H1 (cell line): ENCODE data around the gene TAP2. TPM values are rescaled to one million over a fixed set of nuclear protein-coding genes. Genes with fewer than 3 reads are reported as not detected.

Experiments
- CTCF ChIA-PET: fragments of 300-600 bp; sonication (Branson Sonifier 250); formaldehyde crosslinking; loops from one replicate; lab custom pipeline; 2021; ENCODE audit not compliant: partially characterized antibody; lab: Charles Lee
- POLR2A ChIA-PET: fragments of 300-600 bp; sonication (Branson Sonifier 250); formaldehyde crosslinking; loops from one replicate; lab custom pipeline; 2021; ENCODE audit warnings: inconsistent platforms; ENCODE audit not compliant: partially characterized antibody; lab: Charles Lee
- DNase-seq, 2 experiments: peaks; one replicate each; pipeline versions ENCODE4 v3.0.0 to v3.0.0-alpha.2; 2010 to 2022; ENCODE audit warnings: low spot score in 2 of 2, low read depth in 1 of 2, mixed read lengths in 1 of 2
- FAIRE-seq: peaks from 2 replicates; lab custom pipeline; 2011; peaks lifted over from hg19 to GRCh38; lab: Jason Lieb, UNC
- H2AFZ ChIP-seq: 2 replicates; pipeline ENCODE4 v1.8.1; 2012; ENCODE audit warnings: low read length, inconsistent platforms
- H2AK5ac ChIP-seq: 2 replicates; pipeline ENCODE4 v1.6.1; 2013; ENCODE audit warnings: low read depth, low read length
- H2BK120ac ChIP-seq: replicated peaks from 2 replicates; pipeline ENCODE3; 2013; ENCODE audit warnings: low read depth, low read length, inconsistent platforms
- H2BK12ac ChIP-seq: 2 replicates; pipeline ENCODE4 v1.6.1; 2013; ENCODE audit warnings: low read depth, low read length
- H2BK15ac ChIP-seq: 2 replicates; pipeline ENCODE4 v1.6.1; 2013; ENCODE audit warnings: low read length
- H2BK20ac ChIP-seq: 2 replicates; pipeline ENCODE4 v1.6.1; 2013; ENCODE audit warnings: low read length
- H2BK5ac ChIP-seq: 2 replicates; pipeline ENCODE4 v1.6.1; 2013; ENCODE audit warnings: low read depth, low read length
- H3K14ac ChIP-seq: 2 replicates; pipeline ENCODE4 v1.6.1; 2013; ENCODE audit warnings: inconsistent platforms; ENCODE audit not compliant: insufficient read length
- H3K18ac ChIP-seq: 2 replicates; pipeline ENCODE4 v1.6.1; 2013; ENCODE audit warnings: low read length; ENCODE audit errors: extremely low read depth
- H3K23ac ChIP-seq: 2 replicates; pipeline ENCODE4 v1.6.1; 2013; ENCODE audit warnings: inconsistent platforms; ENCODE audit not compliant: insufficient read length
- H3K23me2 ChIP-seq: 2 replicates; pipeline ENCODE4 v1.6.1; 2013; ENCODE audit warnings: low read depth, low read length
- H3K27ac ChIP-seq: 2 replicates; pipeline ENCODE4 v1.6.1; 2011; ENCODE audit warnings: low read depth, low read length, inconsistent platforms
- H3K27me3 ChIP-seq, 4 experiments: replicated peaks in 1 of 4; 1 replicate in 1 of 4; 2 replicates in 3 of 4; pipeline versions ENCODE4 v1.6.1 to v1.8.1; 2011 to 2013; ENCODE audit warnings: low read length in 3 of 4, mild to moderate bottlenecking in 3 of 4, inconsistent platforms in 2 of 4, mixed read lengths in 2 of 4, moderate library complexity in 1 of 4; ENCODE audit not compliant: control insufficient read depth in 3 of 4, insufficient read depth in 3 of 4; ENCODE audit errors: extremely low read depth in 1 of 4
- H3K36me3 ChIP-seq, 4 experiments: 2 replicates each; pipeline versions ENCODE4 v1.6.1 to v1.8.1; 2011 to 2013; ENCODE audit warnings: mild to moderate bottlenecking in 4 of 4, low read length in 3 of 4, moderate library complexity in 2 of 4, control low read depth in 1 of 4, inconsistent platforms in 1 of 4; ENCODE audit not compliant: insufficient read depth in 4 of 4, control insufficient read depth in 2 of 4
- H3K4ac ChIP-seq: replicated peaks from 2 replicates; pipeline ENCODE3; 2013; ENCODE audit warnings: low read length, low read depth, mixed read lengths, inconsistent platforms; ENCODE audit not compliant: insufficient read length
- H3K4me1 ChIP-seq, 4 experiments: replicated peaks in 1 of 4; 1 replicate in 1 of 4; 2 replicates in 3 of 4; pipeline versions ENCODE4 v1.6.1 to v1.8.1; 2011 to 2013; ENCODE audit warnings: low read length in 3 of 4, inconsistent platforms in 2 of 4, mixed read lengths in 1 of 4; ENCODE audit not compliant: insufficient read depth in 4 of 4, control insufficient read depth in 3 of 4
- H3K4me2 ChIP-seq, 2 experiments: 2 replicates each; pipeline versions ENCODE4 v1.6.1 to v1.8.1; 2011 to 2013; ENCODE audit warnings: low read depth in 2 of 2, low read length in 2 of 2, control low read depth in 1 of 2, inconsistent platforms in 1 of 2, mild to moderate bottlenecking in 1 of 2; ENCODE audit not compliant: insufficient read depth in 1 of 2
- H3K4me3 ChIP-seq, 4 experiments: fragments of 200-600, 300-600 bp in 1 of 4; sonication (generic), shearing (Covaris generic), sonication (Bioruptor Twin) in 1 of 4; 2 replicates each; pipeline versions ENCODE4 v1.5.1 to v1.8.1; 2011 to 2016; ENCODE audit warnings: low read length in 4 of 4, low read depth in 3 of 4, control low read depth in 2 of 4, inconsistent platforms in 2 of 4, mild to moderate bottlenecking in 2 of 4, mixed read lengths in 1 of 4, moderate library complexity in 1 of 4; ENCODE audit not compliant: insufficient read depth in 2 of 4; ENCODE audit errors: extremely low read depth in 1 of 4
- H3K56ac ChIP-seq: replicated peaks from 2 replicates; pipeline ENCODE3; 2013; ENCODE audit warnings: low read depth, mild to moderate bottlenecking, mixed read lengths, low read length, inconsistent platforms; ENCODE audit not compliant: insufficient read length
- H3K79me1 ChIP-seq: 2 replicates; pipeline ENCODE4 v1.6.1; 2013; ENCODE audit warnings: low read depth, low read length, control low read depth
- H3K79me2 ChIP-seq, 2 experiments: 2 replicates each; pipeline versions ENCODE4 v1.6.1 to v1.8.1; 2012 to 2013; ENCODE audit warnings: low read length in 2 of 2, mild to moderate bottlenecking in 2 of 2, inconsistent platforms in 1 of 2; ENCODE audit not compliant: insufficient read depth in 2 of 2, control insufficient read depth in 1 of 2
- H3K9ac ChIP-seq, 4 experiments: replicated peaks in 1 of 4; 1 replicate in 1 of 4; 2 replicates in 3 of 4; pipeline versions ENCODE4 v1.6.1 to v1.8.1; 2011 to 2013; ENCODE audit warnings: low read depth in 3 of 4, low read length in 3 of 4, control low read depth in 2 of 4, mild to moderate bottlenecking in 2 of 4, moderate library complexity in 2 of 4, inconsistent platforms in 1 of 4; ENCODE audit errors: extremely low read depth in 1 of 4
- H3K9me3 ChIP-seq, 2 experiments: 2 replicates each; pipeline versions ENCODE4 v1.6.1 to v1.8.1; 2012 to 2013; ENCODE audit warnings: mild to moderate bottlenecking in 2 of 2, moderate library complexity in 2 of 2, control low read depth in 1 of 2, inconsistent platforms in 1 of 2, low read depth in 1 of 2, low read length in 1 of 2, mixed read lengths in 1 of 2; ENCODE audit not compliant: insufficient read depth in 2 of 2
- H4K20me1 ChIP-seq, 2 experiments: replicated peaks in 1 of 2; 2 replicates each; pipeline versions ENCODE3 to v1.8.1; 2011 to 2013; ENCODE audit warnings: inconsistent platforms in 2 of 2, low read length in 2 of 2, mild to moderate bottlenecking in 1 of 2; ENCODE audit not compliant: insufficient read depth in 2 of 2, control insufficient read depth in 1 of 2
- H4K5ac ChIP-seq: 2 replicates; pipeline ENCODE4 v1.6.1; 2013; ENCODE audit warnings: low read length, low read depth, mixed read lengths, inconsistent platforms; ENCODE audit not compliant: insufficient read length
- H4K8ac ChIP-seq: 2 replicates; pipeline ENCODE4 v1.8.0; 2013; ENCODE audit warnings: mild to moderate bottlenecking, moderate library complexity, low read length, inconsistent platforms; ENCODE audit not compliant: insufficient read depth; ENCODE audit errors: extremely low read depth
- H4K91ac ChIP-seq: replicated peaks from 2 replicates; pipeline ENCODE3; 2013; ENCODE audit warnings: low read length, mixed read lengths, inconsistent platforms; ENCODE audit not compliant: insufficient read length
- CEBPB ChIP-seq: IDR thresholded peaks from 2 replicates; pipeline ENCODE4 v1.6.1; 2012; ENCODE audit warnings: low read depth, low read length
- EP300 ChIP-seq, 2 experiments: IDR thresholded peaks; 1 replicate in 1 of 2; 2 replicates in 1 of 2; pipeline ENCODE4 v1.6.1; 2011 to 2012; ENCODE audit warnings: low read depth in 2 of 2, low read length in 2 of 2, mild to moderate bottlenecking in 2 of 2, borderline replicate concordance in 1 of 2, inconsistent platforms in 1 of 2, moderate library complexity in 1 of 2
- POU5F1 ChIP-seq: IDR thresholded peaks from 2 replicates; pipeline ENCODE4 v1.6.1; 2011; ENCODE audit warnings: low read depth, mild to moderate bottlenecking, low read length, moderate library complexity
- RBBP5 ChIP-seq: IDR thresholded peaks from 2 replicates; pipeline ENCODE4 v1.7.1; 2012; ENCODE audit warnings: low read depth, mild to moderate bottlenecking, inconsistent platforms, low read length, moderate library complexity, borderline replicate concordance
- RNF2 ChIP-seq: fragments of 200-900, 300-1000 bp; sonication (generic); IDR thresholded peaks from 2 replicates; pipeline ENCODE4 v1.7.1; 2016; ENCODE audit warnings: borderline replicate concordance, low read depth, mild to moderate bottlenecking, antibody characterized with exemption, low read length; ENCODE audit not compliant: poor library complexity, severe bottlenecking; ENCODE audit errors: missing control alignments
- RXRA ChIP-seq: IDR thresholded peaks from 2 replicates; pipeline ENCODE4 v1.6.1; 2011; ENCODE audit warnings: low read depth, mild to moderate bottlenecking, low read length, moderate library complexity; ENCODE audit not compliant: insufficient read depth
- SAP30 ChIP-seq: fragments of 300-600 bp; sonication (generic); IDR thresholded peaks from 2 replicates; pipeline ENCODE4 v1.7.1; 2012; ENCODE audit warnings: low read length, moderate library complexity, mild to moderate bottlenecking, inconsistent platforms; ENCODE audit not compliant: insufficient read depth, insufficient replicate concordance
- TAF1 ChIP-seq: IDR thresholded peaks from 2 replicates; pipeline ENCODE4 v1.6.1; 2011; ENCODE audit warnings: mild to moderate bottlenecking, low read depth, low read length
- TBP ChIP-seq: IDR thresholded peaks from 2 replicates; pipeline ENCODE4 v1.6.1; 2011; ENCODE audit warnings: low read depth, low read length, improper control_type of control experiment
- WGBS, 2 experiments: shearing (Covaris generic) in 1 of 2; methylation state at CpG; one replicate each; pipeline versions ENCODE4 v1.1.6 to v1.1.7; 2013 to 2015; ENCODE audit warnings: low lambda C conversion rate in 2 of 2, mixed read lengths in 2 of 2, inconsistent platforms in 1 of 2, low coverage in 1 of 2, missing lambda C conversion rate in 1 of 2; ENCODE audit not compliant: insufficient replicate concordance in 2 of 2, insufficient coverage in 1 of 2, insufficient read length in 1 of 2; ENCODE audit errors: extremely low coverage in 1 of 2, missing lambda C conversion rate in 1 of 2; 5-methylcytosine and 5-hydroxymethylcytosine counted together
- polyA plus RNA-seq, 7 experiments: library from polyadenylated mRNA; depleted of rRNA in 3 of 7; stranded (reverse) in 5 of 7; unstranded in 2 of 7; fragments of >200 nt in 5 of 7; fragments of 200-250 nt in 2 of 7; gene quantifications; 1 replicate in 5 of 7; 2 replicates in 1 of 7; 4 replicates in 1 of 7; pipeline versions ENCODE4 v1.2.1 to v1.2.3, GENCODE V29; 2011 to 2013; ENCODE audit warnings: missing spikeins in 2 of 7, mixed read lengths in 2 of 7
- total RNA-seq: library from RNA; stranded (reverse); fragmentation: NEBNext Ultra II Directional; extraction: Animal tissue kit (Norgen Biotek cat#: 25700); gene quantifications from 2 replicates; pipeline ENCODE4 v1.2.1, GENCODE V29; 2021
- TF ChIP-seq, protein P1 (sequence below): IDR thresholded peaks from 2 replicates; pipeline ENCODE4 v1.6.1; 2012; ENCODE audit warnings: low read length, inconsistent platforms

The TAP2 gene
- total and polyA plus RNA-seq, 2 of the 8 experiments (the other 6 are each of a cell fraction or from before 2014, with no cell fraction given) = 11.3 to 27.2 TPM

DNA sequence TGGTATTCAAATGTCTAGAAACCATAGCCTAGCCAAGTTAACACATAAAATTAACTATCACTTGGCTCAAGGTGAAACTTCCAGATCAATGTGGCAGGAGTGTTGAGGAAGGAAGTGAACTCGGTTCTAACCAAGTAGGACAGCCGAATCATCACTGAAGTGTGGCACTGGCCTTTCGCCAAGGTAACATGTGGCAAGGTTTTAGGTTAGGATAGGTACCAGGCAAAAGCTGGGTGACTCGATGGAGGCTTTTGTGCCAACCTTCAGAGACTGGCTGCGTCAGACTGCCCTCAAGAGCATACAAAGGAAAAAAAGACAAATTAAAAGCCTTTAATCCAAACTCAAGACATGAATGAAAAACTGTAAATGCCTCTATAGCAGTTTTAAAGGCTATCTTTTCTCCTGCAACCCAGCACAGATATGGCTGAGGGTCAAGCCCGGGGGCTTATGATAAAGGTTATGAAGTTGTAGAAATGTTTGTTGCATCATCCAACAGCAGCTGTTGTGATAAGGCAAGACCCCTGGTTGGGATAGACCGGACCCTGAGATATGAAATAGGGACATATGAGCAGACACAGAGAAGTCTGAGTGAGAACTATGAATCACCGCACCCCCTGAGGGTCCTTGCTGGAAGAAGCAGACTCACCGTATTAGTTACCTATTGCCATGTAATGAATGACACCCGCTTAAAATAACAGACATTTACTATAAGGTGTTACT, 27.3 kb upstream of the TAP2 start:
- Histone ChIP-seq H3K4ac (no peak overlapping the region), H3K4me1 (no peaks in the 10 kb centered on the region; a peak in 3 of 7 replicates), H3K79me2 (no peaks in the 10 kb centered on the region), H4K20me1 (no peaks in the 10 kb centered on the region), H2AFZ (no peak overlapping the region), H2BK5ac (no peak overlapping the region), H2BK20ac (no peak overlapping the region), H3K27ac (no peak overlapping the region), H3K27me3 (no peaks in the 10 kb centered on the region), H2BK120ac (no peak overlapping the region), H3K79me1 (no peaks in the 10 kb centered on the region), H3K4me2 (no peak overlapping the region), H2AK5ac (no peak overlapping the region), H2BK15ac (no peak overlapping the region), H3K56ac (no peak overlapping the region), H4K5ac (no peak overlapping the region), H3K14ac (no peak overlapping the region), H3K9me3 (no peaks in the 10 kb centered on the region), H2BK12ac (no peak overlapping the region), H3K36me3 (no peaks in the 10 kb centered on the region), H3K23me2 (no peaks in the 10 kb centered on the region), H3K4me3 (no peak overlapping the region), H3K9ac (no peak overlapping the region), H3K18ac (no peak overlapping the region), H4K91ac (no peak overlapping the region), H3K23ac (no peak overlapping the region), H4K8ac (no peak overlapping the region)
- CTCF ChIA-PET = interaction anchor here (1.0 to 19.9 kb wide), 2 partner anchors 24 to 40 kb away, joined by 3 to 402 read pairs; partner anchors contain the start of genes PSMB8 and TAP2
- FAIRE-seq (no peak), DNase-seq (no peak)
- 79% methylated on average over 10 of the region's 10 CpGs; no CpG with 5 or more reads in 1 of the 2 experiments for WGBS, 2 experiments
- POLR2A ChIA-PET = no interaction called here
- TF ChIP-seq, protein P1, sequence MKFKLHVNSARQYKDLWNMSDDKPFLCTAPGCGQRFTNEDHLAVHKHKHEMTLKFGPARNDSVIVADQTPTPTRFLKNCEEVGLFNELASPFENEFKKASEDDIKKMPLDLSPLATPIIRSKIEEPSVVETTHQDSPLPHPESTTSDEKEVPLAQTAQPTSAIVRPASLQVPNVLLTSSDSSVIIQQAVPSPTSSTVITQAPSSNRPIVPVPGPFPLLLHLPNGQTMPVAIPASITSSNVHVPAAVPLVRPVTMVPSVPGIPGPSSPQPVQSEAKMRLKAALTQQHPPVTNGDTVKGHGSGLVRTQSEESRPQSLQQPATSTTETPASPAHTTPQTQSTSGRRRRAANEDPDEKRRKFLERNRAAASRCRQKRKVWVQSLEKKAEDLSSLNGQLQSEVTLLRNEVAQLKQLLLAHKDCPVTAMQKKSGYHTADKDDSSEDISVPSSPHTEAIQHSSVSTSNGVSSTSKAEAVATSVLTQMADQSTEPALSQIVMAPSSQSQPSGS = no peak
- TF ChIP-seq EP300 (IDR thresholded peaks at IDR 0.05; ENCODE audit: borderline replicate concordance in 1 of 2, low read depth in 2 of 2, low read length in 2 of 2) (no peak), CEBPB (no peak), TAF1 (no peak), POU5F1 (no peak), SAP30 (no peak), RNF2 (no peak), RBBP5 (no peak), TBP (no peak), RXRA (no peak)
